MG63 (cell line): ENCODE data around the gene DGKA. TPM values are rescaled to one million over a fixed set of nuclear protein-coding genes. Genes with fewer than 3 reads are reported as not detected.

Source experiments
- DNase-seq: peaks from one replicate; pipeline ENCODE4 v3.0.0-alpha.2; 2020
- H3K27me3 ChIP-seq: fragments of 250-450 bp; sonication (Bioruptor Pico); 2 replicates; pipeline ENCODE4 v1.5.1; 2020; ENCODE audit warnings: mild to moderate bottlenecking, moderate library complexity
- H3K36me3 ChIP-seq: fragments of 250-450 bp; sonication (Bioruptor Pico); 2 replicates; pipeline ENCODE4 v1.5.1; 2020; ENCODE audit warnings: mild to moderate bottlenecking, moderate library complexity
- H3K4me3 ChIP-seq: fragments of 250-450 bp; sonication (Bioruptor Pico); 2 replicates; pipeline ENCODE4 v1.5.1; 2020; ENCODE audit warnings: mild to moderate bottlenecking, moderate library complexity
- H3K9me3 ChIP-seq: fragments of 250-450 bp; sonication (Bioruptor Pico); 2 replicates; pipeline ENCODE4 v1.5.1; 2020; ENCODE audit warnings: mild to moderate bottlenecking, moderate library complexity
- total RNA-seq: library from RNA; depleted of rRNA; stranded (reverse); fragments of >200 nt; shearing (Covaris generic); gene quantifications from 2 replicates; pipeline ENCODE4 v1.2.3, GENCODE V29; 2014; ENCODE audit warnings: low replicate concordance

The DGKA gene
- total RNA-seq, 1 experiment from 2014 or later = 2.9 TPM

DNA sequence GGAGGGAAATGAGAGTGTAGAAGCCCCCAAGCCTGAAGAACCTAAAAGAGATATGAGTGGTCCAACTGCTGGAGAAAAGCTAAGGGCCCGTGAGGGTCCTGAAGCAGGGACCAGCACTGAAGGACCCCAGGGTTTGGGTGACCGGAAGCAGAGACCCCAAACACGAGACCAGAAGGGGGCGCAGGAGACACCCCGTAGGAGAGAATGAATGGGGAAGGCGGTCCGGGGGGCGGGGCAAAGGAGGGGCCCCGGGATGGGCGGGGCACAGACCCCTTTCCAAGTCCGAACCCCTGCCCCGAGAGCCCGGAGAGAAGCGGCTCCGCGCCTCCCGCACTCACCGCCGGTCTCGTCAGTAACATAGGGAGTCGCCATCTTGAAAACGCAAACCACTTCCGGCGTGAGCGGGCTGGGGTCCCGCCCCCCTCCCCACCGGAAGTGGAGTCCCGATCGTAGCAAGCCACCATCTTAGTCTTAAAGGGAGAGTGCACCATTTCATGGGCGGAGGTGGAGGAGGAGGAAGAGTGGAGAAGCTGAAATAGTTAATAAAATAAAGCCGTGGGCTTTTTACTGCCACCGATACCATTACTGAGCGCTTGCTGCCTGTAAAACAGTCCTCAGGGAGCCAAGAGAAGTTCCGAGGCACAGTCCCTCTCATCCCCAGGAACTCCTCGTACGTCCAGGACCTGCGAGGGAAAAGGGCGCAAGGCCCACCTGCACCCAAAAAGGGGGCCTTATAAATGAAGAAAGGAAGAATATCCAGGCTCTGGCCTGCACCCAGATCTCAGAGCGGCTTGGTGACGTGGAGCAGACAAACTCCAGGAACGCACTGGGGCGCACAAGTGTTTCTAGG, 4.0 kb upstream of the DGKA start:
- Histone ChIP-seq H3K9me3 (no peaks in the 10 kb centered on the region), H3K4me3 (peak overlapping the region; percentile 97), H3K36me3 (peaks cover 8% of the 10 kb centered on the region), H3K27me3 (no peaks in the 10 kb centered on the region)
- DNase-seq = peak; percentile 95

GRCh38 chr12:55927588-55928502, 3.1 kb upstream of the DGKA start, which contains the start of gene PYM1:
TSS of gene PYM1 (minus strand) at chr12:55927894. CDS start at chr12:55927761, 133 bp downstream.
- no peaks in the 10 kb centered on the region for H3K27me3 ChIP-seq
- H3K36me3 ChIP-seq = peaks cover 4% of the 10 kb centered on the region
- H3K9me3 ChIP-seq = no peaks in the 10 kb centered on the region
- DNase-seq = peak; percentile 74
- peak within 1 kb of the TSS; percentile 97 for H3K4me3 ChIP-seq

DNA sequence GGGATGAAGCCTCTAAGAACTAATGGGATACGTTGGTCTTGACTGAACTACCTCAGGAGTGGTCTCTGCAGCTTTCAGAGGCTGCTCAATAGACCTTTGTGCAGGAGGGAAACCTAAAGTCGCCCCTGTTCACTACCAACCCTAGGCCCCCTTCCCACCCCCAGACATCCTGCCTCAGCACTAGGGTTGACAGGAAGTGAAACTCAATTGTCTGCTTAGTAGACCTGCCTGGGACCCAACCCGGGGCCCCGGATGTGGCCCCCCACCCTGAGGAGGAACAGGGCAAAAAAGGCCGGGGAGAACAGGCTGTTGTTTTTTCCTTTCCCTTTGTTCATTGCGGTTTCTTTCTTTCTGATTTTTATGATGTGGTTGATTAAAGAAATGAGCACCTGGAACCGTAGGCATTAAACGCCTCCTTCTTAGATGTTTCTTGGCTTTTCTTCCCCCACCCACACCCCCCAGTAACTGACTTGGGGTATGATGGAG, 1.6 kb upstream of the DGKA start:
- DNase-seq = no peak
- no peaks in the 10 kb centered on the region for H3K27me3 ChIP-seq
- H3K9me3 ChIP-seq = no peaks in the 10 kb centered on the region
- no peak overlapping the region for H3K4me3 ChIP-seq
- H3K36me3 ChIP-seq = peaks cover 3% of the 10 kb centered on the region

DNA sequence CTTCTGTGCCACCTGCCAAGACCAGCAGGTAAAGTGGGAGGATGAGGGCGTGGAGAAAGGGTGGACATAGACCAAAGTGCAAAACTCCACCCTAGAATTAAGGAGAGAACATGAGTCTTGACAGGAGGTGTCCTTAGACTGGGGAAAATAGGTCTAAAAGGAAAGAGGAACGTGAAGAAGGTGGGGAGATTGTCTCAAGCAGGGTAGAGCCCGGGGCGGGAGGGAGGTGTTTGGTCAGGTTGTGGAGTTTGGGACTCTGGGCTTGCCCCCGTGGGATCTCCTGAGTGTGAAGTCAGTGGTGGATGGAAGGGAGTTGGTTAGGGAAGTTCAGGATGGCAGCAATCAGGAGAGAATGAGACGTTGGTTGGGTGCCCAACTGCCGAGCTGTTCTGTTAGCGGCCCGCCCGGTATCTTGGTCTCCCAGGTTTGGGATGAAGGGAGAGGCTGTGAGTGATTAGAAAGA, 386 bp downstream of the DGKA start:
- Histone ChIP-seq H3K9me3 (no peaks in the 10 kb centered on the region), H3K27me3 (no peaks in the 10 kb centered on the region), H3K4me3 (peak overlapping the region; percentile 47), H3K36me3 (no peaks in the 10 kb centered on the region)
- no peak for DNase-seq

- Histone ChIP-seq H3K36me3 (no peaks in the 10 kb centered on the region), H3K27me3 (no peaks in the 10 kb centered on the region), H3K4me3 (peak overlapping the region; percentile 47), H3K9me3 (no peaks in the 10 kb centered on the region)
- peak; percentile 30 for DNase-seq
Observed at GRCh38 chr12:55931780-55932550, 1.0 kb downstream of the DGKA start.

DNA sequence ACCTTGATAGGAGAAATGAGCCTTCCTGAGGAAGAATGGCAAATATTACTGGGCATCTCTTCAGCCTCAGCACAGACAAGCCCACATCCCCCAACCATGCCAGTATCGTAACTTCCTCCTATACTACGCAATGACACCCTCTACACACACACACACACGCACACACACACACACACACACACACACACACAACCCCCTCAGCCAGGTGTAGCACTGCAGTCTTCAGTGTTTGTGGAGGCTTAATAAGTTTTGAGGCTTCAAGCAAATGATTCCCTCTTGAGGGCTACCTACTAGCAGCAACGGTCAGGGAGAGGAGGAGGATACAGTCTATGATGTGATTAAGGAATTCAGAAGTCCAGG, 1.6 kb downstream of the DGKA start:
- DNase-seq = no peak
- Histone ChIP-seq H3K36me3 (no peaks in the 10 kb centered on the region), H3K4me3 (peak overlapping the region; percentile 47), H3K27me3 (no peaks in the 10 kb centered on the region), H3K9me3 (no peaks in the 10 kb centered on the region)

GRCh38 chr12:55933169-55933798, 2.3 kb downstream of the DGKA start:
- Histone ChIP-seq H3K9me3 (no peaks in the 10 kb centered on the region), H3K4me3 (peak overlapping the region; percentile 47; the same call in 1 of the 2 replicates), H3K36me3 (no peaks in the 10 kb centered on the region), H3K27me3 (no peaks in the 10 kb centered on the region)
- peak; percentile 77 for DNase-seq

DNA sequence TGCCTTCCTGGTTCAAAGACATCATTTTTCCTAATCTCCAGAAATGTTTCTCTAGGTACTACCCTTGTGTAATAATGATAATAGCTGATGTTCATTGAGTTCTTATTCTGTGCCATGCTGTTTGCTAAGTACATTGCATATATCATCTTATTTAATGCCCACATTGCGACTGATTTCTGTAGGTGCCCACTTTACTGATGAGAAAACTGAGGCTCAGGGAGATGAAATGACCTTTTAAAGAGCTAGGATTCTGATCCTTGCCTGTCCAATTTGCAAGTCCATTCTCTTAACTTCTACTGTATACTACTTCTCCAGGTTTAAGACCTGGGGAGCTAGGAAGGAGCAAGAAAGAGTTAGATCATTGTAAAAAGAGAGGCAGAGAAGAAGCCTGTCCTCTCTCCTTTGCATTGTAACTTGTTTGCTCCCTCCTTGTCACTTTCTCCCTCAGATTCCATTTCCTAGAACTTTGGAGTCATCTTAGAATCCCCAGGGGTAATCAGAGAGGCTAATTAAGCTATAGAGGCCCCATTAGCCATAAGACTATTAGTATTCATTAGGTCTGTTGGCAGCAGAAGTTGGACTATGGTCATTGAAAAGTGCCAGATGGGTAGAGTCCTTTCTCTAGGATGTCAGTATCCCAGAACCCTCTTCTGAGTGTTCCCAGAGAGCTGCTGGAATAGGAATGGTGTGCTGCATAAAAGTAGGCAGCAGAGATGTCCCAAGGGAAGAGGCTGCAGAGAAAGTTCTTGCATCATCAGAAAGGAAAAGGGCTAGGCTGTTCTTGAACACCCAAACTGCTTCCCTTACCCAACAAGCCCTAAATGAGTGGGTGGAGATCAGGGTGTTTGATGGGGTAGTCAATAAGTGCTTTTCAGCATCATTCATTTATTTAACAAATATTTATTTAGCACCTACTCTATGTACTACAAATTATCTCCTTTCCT, 3.1 kb downstream of the DGKA start:
- H3K4me3 ChIP-seq = no peak overlapping the region
- H3K9me3 ChIP-seq = no peaks in the 10 kb centered on the region
- DNase-seq = no peak
- no peaks in the 10 kb centered on the region for H3K27me3 ChIP-seq
- H3K36me3 ChIP-seq = no peaks in the 10 kb centered on the region

DNA sequence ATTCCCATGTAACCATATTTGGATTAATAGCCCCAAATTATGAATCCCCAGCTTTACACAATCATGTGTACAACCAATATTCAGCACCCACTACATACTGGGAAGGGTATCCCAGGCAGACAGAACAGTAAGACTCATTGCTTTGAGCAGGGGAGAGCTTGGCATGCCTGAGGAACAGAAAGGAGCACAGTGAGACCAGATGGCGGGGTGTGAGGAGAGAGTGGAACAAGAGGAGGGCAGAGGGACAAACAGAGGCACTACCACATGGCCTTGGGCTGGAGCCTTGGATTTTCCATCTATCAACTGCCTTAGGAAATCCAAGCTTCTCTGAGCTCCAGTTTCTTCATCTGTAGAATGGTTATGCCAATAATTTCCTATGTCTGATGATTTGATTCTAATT, 3.8 kb downstream of the DGKA start:
- no peaks in the 10 kb centered on the region for H3K36me3 ChIP-seq
- DNase-seq = no peak
- H3K9me3 ChIP-seq = no peaks in the 10 kb centered on the region
- no peaks in the 10 kb centered on the region for H3K27me3 ChIP-seq
- H3K4me3 ChIP-seq = no peak overlapping the region

- no peak overlapping the region for H3K4me3 ChIP-seq
- H3K9me3 ChIP-seq = no peaks in the 10 kb centered on the region
- no peaks in the 10 kb centered on the region for H3K36me3 ChIP-seq
- DNase-seq = no peak
- H3K27me3 ChIP-seq = no peaks in the 10 kb centered on the region
Observed at GRCh38 chr12:55935738-55936151, 4.8 kb downstream of the DGKA start.

DNA sequence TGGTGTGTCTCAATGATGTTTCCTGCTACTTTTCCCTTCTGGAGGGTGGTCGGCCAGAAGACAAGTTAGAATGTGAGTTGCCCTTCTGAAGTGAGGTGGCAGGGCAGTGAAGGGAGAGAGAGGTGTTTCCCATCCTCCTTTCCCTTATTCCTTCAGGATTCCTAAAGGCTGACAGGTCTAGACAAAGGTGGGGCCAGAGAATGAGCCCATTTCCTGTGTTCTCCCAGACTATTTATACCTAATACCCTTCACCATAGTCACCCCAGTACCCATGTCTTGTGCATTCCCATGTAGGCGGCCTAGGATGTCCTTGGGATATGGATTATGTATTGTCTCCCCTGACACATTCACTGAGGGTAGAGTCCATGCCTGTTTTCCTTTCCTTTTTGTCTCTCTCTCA, 7.0 kb downstream of the DGKA start:
- no peak overlapping the region for H3K4me3 ChIP-seq
- H3K27me3 ChIP-seq = no peaks in the 10 kb centered on the region
- no peaks in the 10 kb centered on the region for H3K9me3 ChIP-seq
- no peaks in the 10 kb centered on the region for H3K36me3 ChIP-seq
- no peak for DNase-seq

DNA sequence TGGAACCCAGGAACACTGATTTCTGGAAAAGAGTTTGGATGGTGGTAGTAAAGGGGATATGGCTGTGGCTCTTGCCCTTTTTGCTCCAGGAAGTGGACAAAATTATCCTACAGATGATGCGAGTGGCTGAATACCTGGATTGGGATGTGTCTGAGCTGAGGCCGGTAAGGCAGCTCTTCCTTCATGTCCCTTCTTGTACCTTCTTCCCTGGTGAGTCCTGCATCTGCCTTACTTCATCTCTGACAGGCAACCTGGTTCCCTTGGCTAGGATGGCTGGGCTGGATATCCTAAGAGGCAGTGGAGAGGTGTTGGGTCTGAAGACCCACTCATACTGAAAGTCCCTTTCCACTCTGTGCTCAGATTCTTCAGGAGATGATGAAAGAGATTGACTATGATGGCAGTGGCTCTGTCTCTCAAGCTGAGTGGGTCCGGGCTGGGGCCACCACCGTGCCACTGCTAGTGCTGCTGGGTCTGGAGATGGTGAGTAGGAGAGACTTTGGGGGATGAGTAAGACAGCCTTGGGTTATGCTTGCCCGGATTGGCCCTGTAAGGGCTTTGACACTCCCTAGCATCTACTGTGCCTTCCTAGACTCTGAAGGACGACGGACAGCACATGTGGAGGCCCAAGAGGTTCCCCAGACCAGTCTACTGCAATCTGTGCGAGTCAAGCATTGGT, 8.0 kb downstream of the DGKA start:
- H3K36me3 ChIP-seq = no peaks in the 10 kb centered on the region
- H3K9me3 ChIP-seq = no peaks in the 10 kb centered on the region
- H3K4me3 ChIP-seq = no peak overlapping the region
- no peaks in the 10 kb centered on the region for H3K27me3 ChIP-seq
- no peak for DNase-seq

DNA sequence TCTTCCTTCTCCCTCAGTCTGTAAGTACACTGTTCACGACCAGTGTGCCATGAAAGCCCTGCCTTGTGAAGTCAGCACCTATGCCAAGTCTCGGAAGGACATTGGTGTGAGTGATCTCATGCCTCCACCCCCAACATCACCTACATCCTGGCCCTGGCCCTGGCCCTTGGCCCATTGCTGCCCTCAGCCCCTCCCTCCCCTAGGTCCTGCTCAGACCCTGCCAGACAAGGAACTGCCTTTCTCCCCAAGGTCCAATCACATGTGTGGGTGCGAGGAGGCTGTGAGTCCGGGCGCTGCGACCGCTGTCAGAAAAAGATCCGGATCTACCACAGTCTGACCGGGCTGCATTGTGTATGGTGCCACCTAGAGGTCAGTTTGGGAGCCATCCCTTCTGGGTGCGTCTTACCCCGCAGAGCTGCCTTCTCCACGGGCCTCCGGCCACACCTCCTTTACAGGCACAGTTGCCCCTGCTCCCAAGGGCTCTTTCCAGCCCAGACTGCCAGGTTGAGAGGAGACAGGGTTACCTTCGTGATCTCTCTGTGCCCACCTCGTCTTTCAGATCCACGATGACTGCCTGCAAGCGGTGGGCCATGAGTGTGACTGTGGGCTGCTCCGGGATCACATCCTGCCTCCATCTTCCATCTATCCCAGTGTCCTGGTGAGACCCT, 9.2 kb downstream of the DGKA start:
- peak; percentile 77 for DNase-seq
- Histone ChIP-seq H3K36me3 (no peaks in the 10 kb centered on the region), H3K27me3 (no peaks in the 10 kb centered on the region), H3K4me3 (no peak overlapping the region), H3K9me3 (no peaks in the 10 kb centered on the region)

GRCh38 chr12:55942055-55942454, 11.1 kb downstream of the DGKA start:
- Histone ChIP-seq H3K4me3 (no peak overlapping the region), H3K36me3 (no peaks in the 10 kb centered on the region), H3K9me3 (no peaks in the 10 kb centered on the region), H3K27me3 (no peaks in the 10 kb centered on the region)
- no peak for DNase-seq
